Measurements from ENCODE around the gene CTBP2. TPM values are rescaled to one million over a fixed set of nuclear protein-coding genes. Genes with fewer than 3 reads are reported as not detected.
A peak's percentile ranks its signal among the peaks of the same experiment; 100 is the strongest.

CTBP2 gene
- total RNA-seq, 1 experiment from 2014 or later, result 125 TPM

DNA sequence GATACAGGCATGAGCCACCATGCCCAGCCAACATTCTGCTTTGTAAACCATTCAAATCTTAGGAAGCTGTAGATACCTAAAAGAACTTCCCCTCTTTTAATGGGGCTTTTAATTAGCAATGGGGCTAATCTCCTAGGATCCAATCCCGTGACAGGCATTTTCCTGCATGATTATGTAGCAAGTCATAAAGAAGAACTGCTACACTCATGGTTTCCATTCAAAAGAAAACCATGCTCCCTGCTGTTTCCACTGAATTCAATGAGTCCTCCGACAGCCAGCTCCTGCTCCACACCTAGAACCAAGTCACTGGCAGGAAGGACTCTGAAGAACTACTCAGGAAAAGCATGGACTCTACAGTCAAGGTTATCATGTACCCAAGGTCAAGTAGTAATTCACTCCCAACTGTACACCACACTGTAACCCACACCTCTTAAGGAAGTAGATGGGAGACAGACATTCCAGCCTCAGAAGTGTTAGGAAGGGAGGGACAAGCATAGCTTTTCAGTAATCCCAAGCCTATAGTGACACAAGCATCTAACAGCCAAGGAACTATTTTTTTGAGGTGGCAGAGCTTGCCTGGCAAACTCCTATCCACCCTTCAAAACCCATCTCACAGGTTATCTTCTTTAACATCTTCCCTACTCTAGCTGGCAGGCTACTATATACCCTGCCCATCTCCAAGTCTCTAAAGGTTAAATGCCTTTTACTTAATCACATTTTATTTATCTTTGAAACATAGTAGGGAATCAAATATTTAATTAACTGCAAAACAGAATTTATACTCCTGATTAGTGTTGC, 47.5 kb downstream of the CTBP2 start:
- no TSS peak for BruUV-seq (replicated peaks)
- CTCF ChIA-PET, result interaction anchor here (0.7 kb wide), 1 partner anchor 11 kb away, joined by 14 read pairs; no protein-coding TSS in a partner anchor
- DNase-seq (ENCODE audit: low read depth, low spot score) (no peak), ATAC-seq (no peak)
- intact Hi-C loops (cut with micrococcal nuclease; ENCODE audit: unreplicated experiment) (no loop called here), in situ Hi-C loops (cut with HindIII; ENCODE audit: low pct_unique_long_range_greater_than_20kb, low sequenced_read_pairs) (no loop called here)
- Histone ChIP-seq H3K27me3 (ENCODE audit: control insufficient read depth, insufficient read depth, low read length) (no peaks in the 10 kb centered on the region), H3K36me3 (ENCODE audit: control insufficient read depth, insufficient read depth, low read length) (peaks cover 18% of the 10 kb centered on the region), H3K27ac (ENCODE audit: low read length) (0 out of 2 replicates have a peak overlapping the region, but pooled peaks have one; percentile 24), H3K9me3 (ENCODE audit: control insufficient read depth, insufficient read depth, low read depth, low read length) (no peaks in the 10 kb centered on the region), H3K4me1 (ENCODE audit: control insufficient read depth, insufficient read depth, low read length) (peaks cover 21% of the 10 kb centered on the region), H3K4me3 (ENCODE audit: low read depth in 2 of 2, low read length in 2 of 2) (no peak overlapping the region)
- POLR2A ChIA-PET, result no interaction called here
- no peak for TF ChIP-seq TCF7L2 (IDR thresholded peaks at IDR 0.05; ENCODE audit: low read depth, low read length)
- no peak for TF ChIP-seq SIN3A (IDR thresholded peaks at IDR 0.05; ENCODE audit: borderline replicate concordance, insufficient read depth, low read depth, low read length)
- no peak for TF ChIP-seq POLR2AphosphoS5 (IDR thresholded peaks at IDR 0.05; ENCODE audit: low read depth, low read length)
- TF ChIP-seq, protein P1, sequence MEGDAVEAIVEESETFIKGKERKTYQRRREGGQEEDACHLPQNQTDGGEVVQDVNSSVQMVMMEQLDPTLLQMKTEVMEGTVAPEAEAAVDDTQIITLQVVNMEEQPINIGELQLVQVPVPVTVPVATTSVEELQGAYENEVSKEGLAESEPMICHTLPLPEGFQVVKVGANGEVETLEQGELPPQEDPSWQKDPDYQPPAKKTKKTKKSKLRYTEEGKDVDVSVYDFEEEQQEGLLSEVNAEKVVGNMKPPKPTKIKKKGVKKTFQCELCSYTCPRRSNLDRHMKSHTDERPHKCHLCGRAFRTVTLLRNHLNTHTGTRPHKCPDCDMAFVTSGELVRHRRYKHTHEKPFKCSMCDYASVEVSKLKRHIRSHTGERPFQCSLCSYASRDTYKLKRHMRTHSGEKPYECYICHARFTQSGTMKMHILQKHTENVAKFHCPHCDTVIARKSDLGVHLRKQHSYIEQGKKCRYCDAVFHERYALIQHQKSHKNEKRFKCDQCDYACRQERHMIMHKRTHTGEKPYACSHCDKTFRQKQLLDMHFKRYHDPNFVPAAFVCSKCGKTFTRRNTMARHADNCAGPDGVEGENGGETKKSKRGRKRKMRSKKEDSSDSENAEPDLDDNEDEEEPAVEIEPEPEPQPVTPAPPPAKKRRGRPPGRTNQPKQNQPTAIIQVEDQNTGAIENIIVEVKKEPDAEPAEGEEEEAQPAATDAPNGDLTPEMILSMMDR (IDR thresholded peaks at IDR 0.05), result no peak

DNA sequence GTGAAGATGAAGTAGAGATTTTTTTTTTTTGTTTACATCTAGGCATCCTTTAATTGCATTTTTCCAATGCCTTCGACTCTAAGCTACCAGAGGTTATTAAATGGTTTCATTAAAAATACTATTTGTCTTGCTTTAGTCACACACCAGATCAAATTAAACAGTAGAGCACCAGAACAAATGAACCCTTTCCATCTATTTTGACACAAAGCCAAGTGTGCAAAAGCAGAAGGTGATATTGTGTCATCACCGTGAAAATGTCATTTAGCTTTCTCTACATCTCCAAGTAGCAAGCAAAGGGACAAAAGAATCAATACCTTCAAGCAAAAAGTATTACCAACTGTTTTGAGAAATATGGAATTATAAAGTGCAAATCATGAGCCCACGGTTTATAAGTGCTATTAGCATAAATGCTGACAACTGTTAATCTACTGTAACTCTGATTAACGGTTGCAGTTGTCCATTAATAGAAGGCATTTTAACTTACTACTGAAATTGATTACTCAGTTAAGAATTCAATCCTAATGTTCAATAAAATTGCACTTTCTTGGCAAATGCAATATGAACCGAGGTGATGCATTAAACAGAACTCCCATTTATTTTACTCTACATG, 49.1 kb downstream of the CTBP2 start:
- Histone ChIP-seq H3K36me3 (ENCODE audit: control insufficient read depth, insufficient read depth, low read length) (peaks cover 19% of the 10 kb centered on the region), H3K27ac (ENCODE audit: low read length) (no peak overlapping the region), H3K4me3 (ENCODE audit: low read depth in 2 of 2, low read length in 2 of 2) (no peak overlapping the region), H3K9me3 (ENCODE audit: control insufficient read depth, insufficient read depth, low read depth, low read length) (no peaks in the 10 kb centered on the region), H3K27me3 (ENCODE audit: control insufficient read depth, insufficient read depth, low read length) (no peaks in the 10 kb centered on the region), H3K4me1 (ENCODE audit: control insufficient read depth, insufficient read depth, low read length) (peaks cover 6% of the 10 kb centered on the region; the same call in 1 of the 2 replicates)
- DNase-seq (ENCODE audit: low read depth, low spot score) (no peak), ATAC-seq (no peak)
- no TSS peak for BruUV-seq (replicated peaks)
- CTCF ChIA-PET, result no interaction called here
- POLR2A ChIA-PET, result no interaction called here
- in situ Hi-C loops (cut with HindIII; ENCODE audit: low pct_unique_long_range_greater_than_20kb, low sequenced_read_pairs) (no loop called here), intact Hi-C loops (cut with micrococcal nuclease; ENCODE audit: unreplicated experiment) (no loop called here)
- TF ChIP-seq SIN3A (IDR thresholded peaks at IDR 0.05; ENCODE audit: borderline replicate concordance, insufficient read depth, low read depth, low read length), result no peak
- TF ChIP-seq, protein P2, sequence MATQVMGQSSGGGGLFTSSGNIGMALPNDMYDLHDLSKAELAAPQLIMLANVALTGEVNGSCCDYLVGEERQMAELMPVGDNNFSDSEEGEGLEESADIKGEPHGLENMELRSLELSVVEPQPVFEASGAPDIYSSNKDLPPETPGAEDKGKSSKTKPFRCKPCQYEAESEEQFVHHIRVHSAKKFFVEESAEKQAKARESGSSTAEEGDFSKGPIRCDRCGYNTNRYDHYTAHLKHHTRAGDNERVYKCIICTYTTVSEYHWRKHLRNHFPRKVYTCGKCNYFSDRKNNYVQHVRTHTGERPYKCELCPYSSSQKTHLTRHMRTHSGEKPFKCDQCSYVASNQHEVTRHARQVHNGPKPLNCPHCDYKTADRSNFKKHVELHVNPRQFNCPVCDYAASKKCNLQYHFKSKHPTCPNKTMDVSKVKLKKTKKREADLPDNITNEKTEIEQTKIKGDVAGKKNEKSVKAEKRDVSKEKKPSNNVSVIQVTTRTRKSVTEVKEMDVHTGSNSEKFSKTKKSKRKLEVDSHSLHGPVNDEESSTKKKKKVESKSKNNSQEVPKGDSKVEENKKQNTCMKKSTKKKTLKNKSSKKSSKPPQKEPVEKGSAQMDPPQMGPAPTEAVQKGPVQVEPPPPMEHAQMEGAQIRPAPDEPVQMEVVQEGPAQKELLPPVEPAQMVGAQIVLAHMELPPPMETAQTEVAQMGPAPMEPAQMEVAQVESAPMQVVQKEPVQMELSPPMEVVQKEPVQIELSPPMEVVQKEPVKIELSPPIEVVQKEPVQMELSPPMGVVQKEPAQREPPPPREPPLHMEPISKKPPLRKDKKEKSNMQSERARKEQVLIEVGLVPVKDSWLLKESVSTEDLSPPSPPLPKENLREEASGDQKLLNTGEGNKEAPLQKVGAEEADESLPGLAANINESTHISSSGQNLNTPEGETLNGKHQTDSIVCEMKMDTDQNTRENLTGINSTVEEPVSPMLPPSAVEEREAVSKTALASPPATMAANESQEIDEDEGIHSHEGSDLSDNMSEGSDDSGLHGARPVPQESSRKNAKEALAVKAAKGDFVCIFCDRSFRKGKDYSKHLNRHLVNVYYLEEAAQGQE (IDR thresholded peaks at IDR 0.05; ENCODE audit: insufficient read depth in 1 of 2, low read depth in 2 of 2, low read length in 1 of 2), result no peak
- TF ChIP-seq TCF7L2 (IDR thresholded peaks at IDR 0.05; ENCODE audit: low read depth, low read length), result no peak
- no peak for TF ChIP-seq POLR2AphosphoS5 (IDR thresholded peaks at IDR 0.05; ENCODE audit: low read depth, low read length)
- TF ChIP-seq, protein P1 (IDR thresholded peaks at IDR 0.05), result no peak

All from Panc1 (cell line).